Pancreas (tissue), 10 donors: Measurements from ENCODE around the gene ROS1. TPM values are rescaled to one million over a fixed set of nuclear protein-coding genes. Genes with fewer than 3 reads are reported as not detected.
A peak's percentile ranks its signal among the peaks of the same experiment; 100 is the strongest.

Source experiments
- ATAC-seq, 4 donors: fragments of 200-7000 bp; cut with Tn5 transposase; one replicate each; pipeline versions ENCODE4 v1.8.0 to v1.9.1; 2020; ENCODE audit warnings: mild to moderate bottlenecking in 4 of 4, moderate library complexity in 4 of 4
- DNase-seq, 6 donors: peaks; one replicate each; pipeline ENCODE4 v3.0.0-alpha.2; 2020
- FAIRE-seq: peaks from 2 replicates; lab custom pipeline; 2012; peaks lifted over from hg19 to GRCh38; lab: Jason Lieb, UNC
- H3K27ac ChIP-seq, 4 donors: fragments of 200-600 bp; sonication (generic); 1 replicate in 3 of 4; 2 replicates in 1 of 4; pipeline versions ENCODE4 v1.5.0 to v1.8.0; 2020
- H3K27me3 ChIP-seq, 4 donors: fragments of 200-600 bp; one replicate each; pipeline ENCODE4 v1.8.0; 2021
- H3K36me3 ChIP-seq, 3 donors: fragments of 200-600 bp; sonication (generic) in 1 of 3; one replicate each; pipeline versions ENCODE4 v1.5.0 to v1.8.0; 2020 to 2021
- H3K4me1 ChIP-seq, 3 donors: fragments of 200-600 bp; one replicate each; pipeline ENCODE4 v1.8.0; 2021
- H3K4me3 ChIP-seq, 4 donors: fragments of 200-600 bp; sonication (generic) in 2 of 4; one replicate each; pipeline versions ENCODE4 v1.5.0 to v1.8.0; 2020 to 2021
- H3K9me3 ChIP-seq, 4 donors: fragments of 200-600 bp; one replicate each; pipeline ENCODE4 v1.8.0; 2021
- CTCF ChIP-seq, 4 donors: fragments of 200-600 bp; sonication (generic) in 3 of 4; IDR thresholded peaks; one replicate each; pipeline versions ENCODE4 v1.5.0 to v1.8.0; 2021; ENCODE audit warnings: antibody characterized with exemption in 4 of 4
- WGBS, 2 donors: extraction: QIAGEN DNeasy Blood & Tissue Kit; methylation state at CpG; one replicate each; pipeline ENCODE4 v1.1.7; 2013; 5-methylcytosine and 5-hydroxymethylcytosine counted together
- intact Hi-C, 3 donors: fragments of 100-400 bp; cut with DNase I; formaldehyde crosslinking; loops; one replicate each; pipeline versions ENCODE4 v1.11.1 to v1.14.2; 2022
- polyA plus RNA-seq, 2 donors: library from polyadenylated mRNA; stranded (reverse); fragments of 200-250 nt; gene quantifications; one replicate each; pipeline ENCODE4 v1.2.3, GENCODE V29; 2013
- total RNA-seq, 6 donors: library from RNA; stranded (reverse); fragmentation: NEBNext Ultra II Directional in 4 of 6; extraction: Animal tissue kit (Norgen Biotek cat#: 25700) in 4 of 6; gene quantifications; one replicate each; pipeline versions ENCODE4 v1.2.1 to v1.2.4, GENCODE V29; 2021 to 2023
- donor health status: healthy with polysubstance abuse.
- donor health status: DM: no; HTN: no; CAD: no; lungs with moderate emphysema.
- donor health status: DM: no; HTN: no; CAD: no.
- donor health status: control.
- donor health status: control.
- donor health status: Bipolar disorder and iron deficiency.
- donor health status: DM: yes; HTN: yes; CAD: no.
- donor health status: DM: no; HTN: no; CAD: no.
- donor health status: DM: no; HTN: no; CAD: no.
- donor health status: DM: yes; HTN: yes; CAD: no.

ROS1 gene
- total and polyA plus RNA-seq, 8 donors, result 0.02 to 0.09 (median 0.04) TPM; not detected in 2

DNA sequence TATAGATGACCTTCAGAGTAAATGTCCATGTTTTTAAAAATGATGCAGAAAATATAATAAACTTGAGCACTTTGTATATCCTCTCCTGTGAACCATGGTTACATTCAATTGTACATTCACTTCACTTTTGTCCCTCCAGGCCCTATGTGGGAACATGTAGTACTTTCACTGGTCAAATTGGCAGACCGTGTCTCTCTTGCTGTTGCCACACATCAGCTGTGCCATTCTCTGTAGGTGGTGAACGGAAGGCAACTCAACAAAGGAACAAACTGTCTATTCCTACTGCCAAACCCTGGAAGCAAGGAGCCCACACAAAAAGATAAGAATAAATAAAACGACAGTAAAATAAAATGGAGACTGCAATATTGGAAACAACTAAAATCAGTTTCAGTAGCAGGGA lies 2.0 kb downstream of the ROS1 start:
- no peak for FAIRE-seq
- H3K27ac ChIP-seq, result no peak overlapping the region
- WGBS, 2 donors, result 70 to 76% methylated on average over 3 of the region's 3 CpGs

GRCh38 chr6:117418320-117418719 lies 7.4 kb downstream of the ROS1 start:
- no peaks in the 10 kb centered on the region for H3K36me3 ChIP-seq
- no peak overlapping the region for H3K27ac ChIP-seq
- no peak for TF ChIP-seq CTCF (IDR thresholded peaks at IDR 0.05)
- H3K4me3 ChIP-seq, result no peak overlapping the region
- peaks cover 0 to 5% (median 1%) of the 10 kb centered on the region in 4 donors for H3K27me3 ChIP-seq
- H3K9me3 ChIP-seq, result no peaks in the 10 kb centered on the region
- no peak for FAIRE-seq
- ATAC-seq, result no peak
- H3K4me1 ChIP-seq, result no peaks in the 10 kb centered on the region
- no peak for DNase-seq
- 32 to 36% methylated on average over 4 of the region's 4 CpGs for WGBS, 2 donors
- intact Hi-C loops, result no loop called here

More for the DNA sequence above, 2.0 kb downstream of the ROS1 start:
- DNase-seq, result no peak
- H3K36me3 ChIP-seq, result no peaks in the 10 kb centered on the region
- ATAC-seq, result no peak
- H3K27me3 ChIP-seq, result peaks cover 0 to 5% (median 2%) of the 10 kb centered on the region in 4 donors
- no peaks in the 10 kb centered on the region for H3K4me1 ChIP-seq
- intact Hi-C loops, result no loop called here
- H3K4me3 ChIP-seq, result no peak overlapping the region
- H3K9me3 ChIP-seq, result no peaks in the 10 kb centered on the region
- no peak for TF ChIP-seq CTCF (IDR thresholded peaks at IDR 0.05)

DNA sequence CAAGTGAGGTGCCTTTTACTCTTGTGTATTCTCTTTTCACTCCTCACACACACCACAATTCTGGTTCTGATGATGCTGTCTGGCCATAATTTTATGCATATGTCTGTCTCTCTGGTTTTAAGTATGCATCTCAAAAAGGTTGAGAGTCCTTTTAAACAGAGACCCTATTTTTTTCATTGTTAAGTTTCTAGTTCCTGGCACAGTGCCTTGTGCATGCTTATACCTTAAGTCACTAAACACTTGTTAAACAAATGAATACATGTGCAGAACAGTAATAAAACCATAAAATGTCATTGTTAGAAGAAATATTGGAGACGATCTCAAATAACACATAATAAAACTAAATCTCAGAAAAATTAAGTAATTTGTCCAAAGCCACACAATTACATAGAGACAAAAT lies 7.9 kb downstream of the ROS1 start:
- Histone ChIP-seq H3K4me3 (no peak overlapping the region), H3K27me3 (peaks cover 0 to 5% (median 0%) of the 10 kb centered on the region in 4 donors), H3K9me3 (no peaks in the 10 kb centered on the region), H3K27ac (no peak overlapping the region), H3K4me1 (no peaks in the 10 kb centered on the region), H3K36me3 (no peaks in the 10 kb centered on the region)
- DNase-seq (no peak), FAIRE-seq (no peak), ATAC-seq (no peak)
- intact Hi-C loops, result no loop called here
- WGBS, 2 donors, result 72 to 77% methylated on average over 1 of the region's 1 CpG
- TF ChIP-seq CTCF (IDR thresholded peaks at IDR 0.05), result no peak

DNA sequence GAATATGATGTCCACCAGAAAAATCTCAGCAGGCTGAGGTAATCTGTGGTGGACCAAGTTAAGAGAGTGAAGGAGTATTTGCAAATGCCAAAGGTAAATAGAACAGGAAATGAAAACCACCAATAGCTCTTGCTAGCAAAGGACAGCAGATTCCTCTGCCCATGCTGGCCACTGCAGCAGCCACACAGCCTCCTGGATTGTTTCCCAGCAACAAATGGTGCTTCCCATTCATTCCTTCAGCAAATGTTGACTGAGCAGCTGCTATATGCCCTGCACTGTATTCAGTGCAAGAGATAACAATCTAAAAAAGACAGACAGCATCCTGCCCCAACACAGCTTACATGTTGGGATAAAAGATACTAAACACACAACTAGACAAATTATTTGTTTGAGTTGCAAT lies 11.0 kb downstream of the ROS1 start:
- TF ChIP-seq CTCF (IDR thresholded peaks at IDR 0.05), result no peak
- no peaks in the 10 kb centered on the region for H3K4me1 ChIP-seq
- peaks cover 0 to 3% (median 0%) of the 10 kb centered on the region in 4 donors for H3K27me3 ChIP-seq
- no peak for DNase-seq
- ATAC-seq, result peak in 2 of 4 donors; percentile 41 to 56
- no peak for FAIRE-seq
- H3K4me3 ChIP-seq, result no peak overlapping the region
- intact Hi-C loops, result no loop called here
- no peaks in the 10 kb centered on the region for H3K36me3 ChIP-seq
- no peaks in the 10 kb centered on the region for H3K9me3 ChIP-seq
- H3K27ac ChIP-seq, result no peak overlapping the region

DNA sequence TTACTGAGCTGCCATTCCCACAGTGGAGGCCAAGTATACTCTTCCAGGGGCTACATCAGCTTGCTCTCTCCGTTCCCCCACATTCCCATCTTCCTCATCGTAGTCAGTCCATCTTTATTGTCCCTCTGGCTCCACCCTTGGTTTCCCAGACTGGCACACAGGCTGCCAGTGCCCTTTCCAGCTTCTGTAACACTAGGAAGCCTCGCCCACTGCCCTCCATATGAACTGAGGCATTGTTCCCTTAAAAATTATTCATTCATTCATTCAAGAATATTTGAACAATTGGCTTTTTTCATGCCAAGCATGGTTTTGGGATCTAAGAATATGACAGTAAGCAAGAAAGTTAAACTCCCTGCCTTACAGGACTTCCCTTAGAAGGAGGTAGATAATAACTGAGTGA lies 14.3 kb downstream of the ROS1 start:
- WGBS, 2 donors, result 73 to 77% methylated on average over 3 of the region's 3 CpGs
- Histone ChIP-seq H3K27me3 (peaks cover 0 to 3% (median 0%) of the 10 kb centered on the region in 4 donors), H3K36me3 (no peaks in the 10 kb centered on the region), H3K9me3 (no peaks in the 10 kb centered on the region), H3K27ac (no peak overlapping the region), H3K4me3 (no peak overlapping the region), H3K4me1 (no peaks in the 10 kb centered on the region)
- ATAC-seq (no peak), FAIRE-seq (no peak), DNase-seq (no peak)
- TF ChIP-seq CTCF (IDR thresholded peaks at IDR 0.05), result no peak
- intact Hi-C loops, result no loop called here
